Stimulated activated naive CD8-positive, alpha-beta T cell treated with anti-CD3 and anti-CD28 coated beads, Interleukin-15, amount 100 ng/mL, for 72 hours (primary cell): ENCODE measurements around the gene ECEL1.

ENCODE experiments used
- ATAC-seq: fragments of 150-1000 bp; cut with Tn5 transposase; 2 replicates; pipeline ENCODE4 v1.10.0; 2021; ENCODE audit warnings: mild to moderate bottlenecking, moderate library complexity
- DNase-seq, 2 donors: peaks; one replicate each; pipeline ENCODE4 v3.0.0; 2021 to 2022
- H3K27ac Mint-ChIP-seq, 2 donors: one replicate each; pipeline ENCODE4 v1.8.0; 2022; ENCODE audit warnings: mild to moderate bottlenecking in 2 of 2, mixed read lengths in 2 of 2, moderate library complexity in 2 of 2
- H3K27me3 Mint-ChIP-seq: one replicate; pipeline ENCODE4 v1.8.0; 2022; ENCODE audit warnings: mixed read lengths
- H3K4me1 Mint-ChIP-seq: one replicate; pipeline ENCODE4 v1.8.0; 2022; ENCODE audit warnings: mild to moderate bottlenecking, mixed read lengths
- H3K4me3 Mint-ChIP-seq, 2 donors: one replicate each; pipeline ENCODE4 v1.8.0; 2022; ENCODE audit warnings: mild to moderate bottlenecking in 2 of 2, mixed read lengths in 2 of 2, moderate library complexity in 1 of 2
- H3K9me3 Mint-ChIP-seq, 2 donors: one replicate each; pipeline ENCODE4 v1.8.0; 2022; ENCODE audit warnings: mixed read lengths in 2 of 2

The ECEL1 gene

DNA sequence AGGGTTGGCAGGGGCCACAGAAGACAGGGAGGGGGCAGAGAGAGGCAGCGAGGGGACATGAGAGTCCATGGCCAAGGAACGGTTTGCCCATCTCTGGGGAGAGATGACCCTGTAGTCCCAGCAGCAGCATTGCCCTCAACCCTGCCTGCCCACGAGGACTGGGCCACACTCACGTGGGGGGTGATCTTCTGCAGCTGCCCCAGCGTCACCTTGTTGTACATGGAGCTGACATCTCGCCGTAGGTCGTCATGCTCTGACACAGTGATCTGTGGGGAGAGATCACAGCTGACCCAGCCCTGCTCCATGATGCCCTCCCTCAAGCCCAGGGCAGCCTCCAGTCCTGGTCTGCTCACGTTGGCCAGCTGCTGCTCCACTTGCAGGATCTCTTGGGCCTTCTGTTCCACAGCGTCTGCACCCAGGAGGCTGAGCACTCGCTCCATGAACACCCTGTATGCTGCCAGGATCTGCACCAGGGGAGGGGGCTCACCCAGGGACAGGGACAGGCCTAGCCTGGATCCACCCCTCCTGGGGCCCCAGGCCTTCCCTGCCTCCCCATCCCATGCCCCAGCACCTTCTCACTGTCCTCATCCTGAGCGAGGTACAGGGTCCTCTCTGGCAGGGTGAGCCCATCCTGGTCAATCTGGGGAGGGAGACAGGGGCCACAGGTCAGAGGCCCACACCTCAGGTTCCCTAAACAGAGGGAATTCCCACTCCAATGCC lies 2.8 kb downstream of the ECEL1 start:
- DNase-seq (no peak), ATAC-seq (no peak)
- Mint-ChIP-seq H3K4me1 (peaks cover 16% of the 10 kb centered on the region), H3K27me3 (peaks cover 71% of the 10 kb centered on the region), H3K4me3 (peak overlapping the region in 1 of 2 donors; percentile 14), H3K9me3 (no peaks in the 10 kb centered on the region), H3K27ac (no peak overlapping the region)

- DNase-seq (no peak), ATAC-seq (no peak)
- H3K4me3 Mint-ChIP-seq, result no peak overlapping the region
- peaks cover 16% of the 10 kb centered on the region for H3K4me1 Mint-ChIP-seq
- no peaks in the 10 kb centered on the region for H3K9me3 Mint-ChIP-seq
- peaks cover 70% of the 10 kb centered on the region for H3K27me3 Mint-ChIP-seq
- no peak overlapping the region for H3K27ac Mint-ChIP-seq
These were observed 3.6 kb downstream of the ECEL1 start for GRCh38 chr2:232483923-232484627.

DNA sequence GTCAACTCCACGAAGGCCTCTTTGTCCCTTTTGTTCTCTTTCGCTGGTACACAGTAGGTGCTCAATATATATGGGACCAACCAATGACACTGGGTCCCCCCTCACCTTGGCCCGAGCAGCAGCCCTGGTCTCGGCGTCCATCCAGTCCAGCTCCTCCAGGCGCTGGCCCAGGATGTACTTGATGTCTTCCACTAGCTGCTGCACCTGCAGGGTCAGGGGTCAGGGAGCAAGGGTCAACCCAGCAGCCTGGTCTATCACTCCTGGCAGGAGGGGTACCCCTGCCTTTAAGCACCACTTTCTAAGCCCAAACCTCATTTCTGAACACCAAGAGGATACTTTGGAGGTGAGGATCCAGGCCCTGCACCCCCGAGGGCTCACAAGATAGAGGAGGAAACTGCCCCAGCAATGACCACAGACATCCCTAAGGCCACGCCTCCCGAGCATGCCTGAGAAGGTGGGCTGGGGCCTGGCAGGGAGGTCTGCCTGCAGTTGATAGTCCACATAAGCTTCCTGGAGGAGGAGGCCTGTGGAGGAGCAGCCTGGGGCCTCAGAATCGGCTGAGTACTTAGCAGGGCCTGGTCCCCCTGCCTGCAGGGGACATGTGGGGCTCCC lies 4.2 kb downstream of the ECEL1 start:
- ATAC-seq (no peak), DNase-seq (no peak)
- Mint-ChIP-seq H3K27me3 (peaks cover 63% of the 10 kb centered on the region), H3K9me3 (no peaks in the 10 kb centered on the region), H3K4me3 (no peak overlapping the region), H3K27ac (no peak overlapping the region), H3K4me1 (peaks cover 13% of the 10 kb centered on the region)

DNA sequence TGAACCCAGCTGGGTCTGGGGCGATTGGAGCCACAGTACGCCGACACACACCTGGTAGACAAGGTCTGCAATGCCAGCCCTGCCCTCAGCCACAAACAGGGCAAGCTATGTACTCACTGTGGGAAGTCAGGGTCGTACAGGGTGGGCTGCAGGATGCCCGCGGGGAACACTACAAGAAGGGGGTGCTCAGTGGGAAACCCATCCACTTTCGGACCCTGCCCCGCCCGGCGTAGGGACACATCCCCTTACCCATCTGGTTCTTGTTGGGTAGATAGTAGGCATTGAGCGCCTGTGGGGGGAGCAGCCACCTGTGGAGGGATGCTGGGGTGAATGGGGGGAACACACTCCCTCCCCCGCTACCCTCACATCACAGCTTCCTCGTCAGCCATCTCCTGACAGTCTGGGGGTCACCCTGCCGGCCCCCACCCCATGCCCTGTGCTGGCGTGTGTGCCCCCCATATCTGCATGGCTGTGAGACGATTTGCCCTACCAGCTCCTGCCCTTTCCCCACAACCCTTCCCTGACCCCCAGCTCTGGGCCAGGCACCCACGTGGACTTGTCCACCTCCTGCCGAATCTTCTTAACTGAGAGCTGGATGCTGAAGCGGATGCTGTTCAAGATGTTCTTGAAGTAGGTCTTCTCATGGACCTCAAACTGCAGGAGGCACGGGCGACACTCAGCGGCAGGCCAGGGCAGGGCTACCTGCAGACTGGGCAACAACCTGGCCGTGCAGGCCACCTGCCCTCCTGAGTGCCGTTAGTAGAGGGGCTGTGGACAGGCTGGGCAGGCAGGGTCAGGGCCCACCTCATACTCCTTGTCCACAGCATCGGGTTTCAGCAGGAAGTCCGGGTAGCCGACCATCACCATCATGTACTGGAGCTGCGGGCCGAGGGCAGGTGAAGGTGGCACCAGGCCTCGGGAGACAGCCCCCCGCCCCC lies 5.1 kb downstream of the ECEL1 start:
- DNase-seq (no peak), ATAC-seq (no peak)
- Mint-ChIP-seq H3K4me1 (peaks cover 6% of the 10 kb centered on the region), H3K4me3 (no peak overlapping the region), H3K27me3 (peaks cover 55% of the 10 kb centered on the region), H3K27ac (no peak overlapping the region), H3K9me3 (no peaks in the 10 kb centered on the region)

DNA sequence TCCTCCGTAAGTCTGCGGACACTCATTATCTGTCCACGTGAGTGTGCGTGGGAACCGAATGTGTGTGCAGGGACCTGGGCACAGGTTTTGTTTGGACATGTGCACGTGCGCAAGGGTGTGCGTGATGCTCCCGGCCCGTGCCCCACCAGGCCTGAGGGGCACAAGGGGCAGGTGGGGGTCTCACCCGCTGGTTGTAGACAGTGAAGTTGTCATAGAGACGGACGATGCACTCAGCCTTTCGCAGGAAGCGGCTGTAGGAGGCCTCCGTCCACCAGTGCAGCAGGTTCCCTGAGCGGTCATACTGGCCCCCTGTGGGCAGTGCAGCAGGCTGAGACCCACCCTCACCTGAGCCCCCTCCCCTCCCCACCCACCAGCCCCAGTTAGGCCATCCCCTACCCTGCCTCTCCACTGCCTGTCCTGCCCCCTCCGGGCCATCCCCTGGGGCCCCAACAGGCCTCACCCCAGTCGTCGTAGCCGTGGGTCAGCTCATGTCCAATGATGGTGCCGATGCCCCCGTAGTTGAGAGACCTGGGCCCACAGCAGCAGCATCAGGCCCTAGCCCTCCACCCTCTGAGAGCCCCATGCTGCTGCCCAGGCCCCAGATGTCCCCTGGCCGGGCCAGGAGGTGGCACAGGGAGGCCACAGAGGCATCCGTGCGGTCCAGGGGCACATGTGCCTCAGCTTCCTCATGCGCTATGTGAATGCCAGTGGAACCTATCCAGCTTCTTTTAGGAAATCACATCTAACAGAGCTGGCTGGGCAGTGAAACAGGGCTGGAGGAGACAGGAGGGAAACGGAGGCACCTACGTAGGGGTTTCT lies 6.1 kb downstream of the ECEL1 start:
- ATAC-seq (no peak), DNase-seq (no peak)
- Mint-ChIP-seq H3K27ac (no peak overlapping the region), H3K9me3 (no peaks in the 10 kb centered on the region), H3K27me3 (peaks cover 48% of the 10 kb centered on the region), H3K4me1 (peaks cover 6% of the 10 kb centered on the region), H3K4me3 (no peak overlapping the region)

- no peak for DNase-seq
- no peak overlapping the region for H3K27ac Mint-ChIP-seq
- peaks cover 50% of the 10 kb centered on the region for H3K27me3 Mint-ChIP-seq
- no peaks in the 10 kb centered on the region for H3K9me3 Mint-ChIP-seq
- H3K4me1 Mint-ChIP-seq, result peaks cover 5% of the 10 kb centered on the region
- peak; percentile 7 for ATAC-seq
- no peak overlapping the region for H3K4me3 Mint-ChIP-seq
These were observed 7.1 kb downstream of the ECEL1 start for GRCh38 chr2:232480201-232481190.

- Mint-ChIP-seq H3K27me3 (peaks cover 45% of the 10 kb centered on the region), H3K4me3 (no peak overlapping the region), H3K27ac (peak overlapping the region in 1 of 2 donors; percentile 63), H3K9me3 (no peaks in the 10 kb centered on the region), H3K4me1 (no peaks in the 10 kb centered on the region)
- no peak for DNase-seq
- peak; percentile 13 for ATAC-seq
These were observed 8.1 kb downstream of the ECEL1 start for GRCh38 chr2:232479341-232480200.

DNA sequence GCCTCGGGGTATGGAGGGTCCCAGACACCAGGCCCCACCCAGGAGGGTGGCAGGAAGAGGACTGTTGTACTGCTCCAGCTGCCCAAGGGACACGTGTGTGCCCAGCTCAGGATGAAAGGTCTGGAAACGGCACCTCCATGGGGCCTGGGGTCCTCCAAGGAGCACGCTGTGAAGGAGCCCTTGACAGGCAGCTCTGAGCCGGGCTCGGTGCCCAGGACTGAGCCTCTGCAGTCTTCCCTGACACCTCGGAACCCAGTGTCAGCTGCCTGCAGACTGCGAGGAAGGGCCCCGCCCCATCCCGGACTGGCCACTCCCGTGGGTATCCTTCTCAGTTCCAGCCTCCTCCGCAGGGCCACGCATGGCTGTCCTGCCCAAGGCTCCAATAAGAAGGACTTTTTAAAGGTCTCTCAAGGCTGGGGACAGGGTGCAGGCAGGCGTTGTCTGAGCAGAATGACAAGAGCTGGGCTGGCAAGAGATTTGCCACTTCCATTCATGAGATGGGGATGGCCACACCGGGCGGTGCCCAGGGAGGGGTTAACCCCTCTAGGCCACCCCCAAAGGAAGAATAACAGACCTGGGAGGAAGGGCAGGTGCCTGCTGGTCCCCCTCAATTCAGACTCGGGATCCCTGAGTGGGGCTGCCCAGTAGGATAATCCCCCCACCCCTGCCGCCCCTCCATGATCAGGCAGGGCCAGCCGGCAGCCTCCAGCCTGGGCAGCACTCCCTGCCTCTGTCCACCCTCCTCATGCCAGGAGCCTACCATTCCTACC lies 8.9 kb downstream of the ECEL1 start:
- H3K4me1 Mint-ChIP-seq, result no peaks in the 10 kb centered on the region
- no peak for ATAC-seq
- H3K27ac Mint-ChIP-seq, result peak overlapping the region in 1 of 2 donors; percentile 44
- H3K9me3 Mint-ChIP-seq, result no peaks in the 10 kb centered on the region
- DNase-seq, result no peak
- no peak overlapping the region for H3K4me3 Mint-ChIP-seq
- peaks cover 45% of the 10 kb centered on the region for H3K27me3 Mint-ChIP-seq

- Mint-ChIP-seq H3K27me3 (peaks cover 47% of the 10 kb centered on the region), H3K27ac (peak overlapping the region in 1 of 2 donors; percentile 44), H3K4me3 (no peak overlapping the region), H3K4me1 (no peaks in the 10 kb centered on the region), H3K9me3 (peaks cover 2 to 3% of the 10 kb centered on the region in 2 donors)
- DNase-seq, result no peak
- ATAC-seq, result peak; percentile 11
These were observed 9.7 kb downstream of the ECEL1 start for GRCh38 chr2:232477751-232478510.

- Mint-ChIP-seq H3K27me3 (peaks cover 57% of the 10 kb centered on the region), H3K27ac (no peak overlapping the region), H3K4me1 (no peaks in the 10 kb centered on the region), H3K4me3 (no peak overlapping the region), H3K9me3 (peaks cover 14 to 15% of the 10 kb centered on the region in 2 donors)
- no peak for ATAC-seq
- DNase-seq, result no peak
These were observed 10.8 kb downstream of the ECEL1 start for GRCh38 chr2:232476791-232477190.

GRCh38 chr2:232476045-232476444 lies 11.6 kb downstream of the ECEL1 start:
- Mint-ChIP-seq H3K27me3 (peaks cover 57% of the 10 kb centered on the region), H3K4me1 (no peaks in the 10 kb centered on the region), H3K4me3 (no peak overlapping the region), H3K27ac (no peak overlapping the region), H3K9me3 (peaks cover 20 to 22% of the 10 kb centered on the region in 2 donors)
- DNase-seq (no peak), ATAC-seq (no peak)

DNA sequence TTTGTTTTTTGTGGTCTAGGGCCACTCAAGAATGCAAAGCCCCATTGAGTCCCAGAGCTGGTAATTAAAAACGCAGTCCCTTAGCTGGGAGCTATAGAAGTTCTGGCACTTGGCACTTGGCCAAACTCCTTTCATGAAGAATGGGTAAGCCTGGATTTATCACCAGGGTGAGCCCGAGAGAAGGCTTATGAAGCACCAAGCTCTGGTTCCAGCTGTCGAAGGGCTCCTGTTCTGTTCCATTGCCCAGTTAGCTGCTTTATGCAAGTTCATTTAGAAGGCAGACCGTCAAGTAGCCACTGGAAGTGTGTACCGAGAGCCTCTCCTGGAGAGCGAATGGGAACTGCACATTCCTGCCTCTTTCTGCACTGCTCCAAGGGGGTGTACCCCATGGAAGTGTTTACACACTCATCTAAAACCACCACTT lies 14.2 kb downstream of the ECEL1 start:
- no peak for ATAC-seq
- Mint-ChIP-seq H3K27me3 (peaks cover 60% of the 10 kb centered on the region), H3K4me3 (no peak overlapping the region)

More for the DNA sequence above, 14.2 kb downstream of the ECEL1 start:
- no peak for DNase-seq
- H3K27ac Mint-ChIP-seq, result no peak overlapping the region
- no peaks in the 10 kb centered on the region for H3K4me1 Mint-ChIP-seq
- peaks cover 20 to 23% of the 10 kb centered on the region in 2 donors for H3K9me3 Mint-ChIP-seq
